CD4-positive, alpha-beta T cell (primary cell): ENCODE results near the gene COMMD3. TPM values are rescaled to one million over a fixed set of nuclear protein-coding genes. Genes with fewer than 3 reads are reported as not detected.

Experiments
- ATAC-seq: fragments of 200-7000 bp; cut with Tn5 transposase; one replicate; pipeline ENCODE4 v1.10.0; 2022; ENCODE audit warnings: mild to moderate bottlenecking; ENCODE audit not compliant: poor library complexity
- CTCF ChIA-PET: fragments of 350-600 bp; sonication (Branson Sonifier 250); formaldehyde crosslinking; loops from one replicate; lab custom pipeline; 2021; ENCODE audit warnings: antibody characterized with exemption, inconsistent platforms; lab: Charles Lee
- POLR2A ChIA-PET: fragments of 350-600 bp; sonication (Branson Sonifier 250); formaldehyde crosslinking; loops from one replicate; lab custom pipeline; 2021; ENCODE audit warnings: antibody characterized with exemption, inconsistent platforms; lab: Charles Lee
- DNase-seq, 14 experiments: peaks; one replicate each; pipeline ENCODE4 v3.0.0-alpha.2; 2013 to 2020; ENCODE audit warnings: mixed read lengths in 2 of 14
- H3K27ac ChIP-seq, 2 donors: one replicate each; pipeline versions ENCODE4 v1.5.1 to v1.7.0; 2013; ENCODE audit warnings: low read length in 2 of 2, low read depth in 1 of 2, mild to moderate bottlenecking in 1 of 2
- H3K27me3 ChIP-seq, 2 experiments: 1 replicate in 1 of 2; 2 replicates in 1 of 2; pipeline versions ENCODE4 v1.6.1 to v1.7.0; 2013; ENCODE audit warnings: low read length in 2 of 2, control low read depth in 1 of 2, mild to moderate bottlenecking in 1 of 2, moderate library complexity in 1 of 2; ENCODE audit not compliant: insufficient read depth in 2 of 2, control insufficient read depth in 1 of 2
- H3K36me3 ChIP-seq: one replicate; pipeline ENCODE4 v1.6.1; 2013; ENCODE audit warnings: low read length, control low read depth; ENCODE audit not compliant: insufficient read depth
- H3K4me1 ChIP-seq: one replicate; pipeline ENCODE4 v1.6.1; 2013; ENCODE audit warnings: low read length, control low read depth; ENCODE audit not compliant: insufficient read depth
- H3K4me3 ChIP-seq: one replicate; pipeline ENCODE4 v1.5.1; 2013; ENCODE audit warnings: mild to moderate bottlenecking, low read length, moderate library complexity
- H3K9me3 ChIP-seq, 2 experiments: 1 replicate in 1 of 2; 2 replicates in 1 of 2; pipeline versions ENCODE4 v1.6.1 to v1.7.0; 2013; ENCODE audit warnings: low read length in 2 of 2, mild to moderate bottlenecking in 2 of 2, control low read depth in 1 of 2, moderate library complexity in 1 of 2; ENCODE audit not compliant: control insufficient read depth in 1 of 2, insufficient read depth in 1 of 2
- H3K27ac Mint-ChIP-seq: one replicate; pipeline ENCODE4 v1.8.0; 2020; ENCODE audit warnings: mixed read lengths
- H3K27me3 Mint-ChIP-seq: one replicate; pipeline ENCODE4 v1.8.0; 2021; ENCODE audit warnings: mixed read lengths
- H3K36me3 Mint-ChIP-seq: one replicate; pipeline ENCODE4 v1.8.0; 2021; ENCODE audit warnings: low read depth, mixed read lengths
- H3K4me1 Mint-ChIP-seq: one replicate; pipeline ENCODE4 v1.8.0; 2021; ENCODE audit warnings: low read depth, mixed read lengths
- H3K4me3 Mint-ChIP-seq: one replicate; pipeline ENCODE4 v1.8.0; 2020; ENCODE audit warnings: mild to moderate bottlenecking, mixed read lengths
- H3K9me3 Mint-ChIP-seq: one replicate; pipeline ENCODE4 v1.8.0; 2020; ENCODE audit warnings: mixed read lengths
- CTCF ChIP-seq: fragments of 200-600 bp; IDR thresholded peaks from one replicate; pipeline ENCODE4 v1.8.0; 2022; ENCODE audit warnings: antibody characterized with exemption, mild to moderate bottlenecking
- intact Hi-C, 2 experiments: fragments of 100-400 bp; cut with DNase I in 1 of 2; cut with micrococcal nuclease in 1 of 2; formaldehyde crosslinking; loops; one replicate each; pipeline versions ENCODE4 v1.15.1 to v1.9.0; 2023 to 2025; cut with DNase I, micrococcal nuclease
- total RNA-seq, 174 experiments: library from RNA in 2 of 174; stranded (reverse) in 2 of 174; gene quantifications; one replicate each; pipeline ENCODE4 v1.2.3 and lab custom pipeline; 2021 to 2026

Gene COMMD3
- total RNA-seq, 2 experiments from 2014 or later: 43.2 to 51.0 TPM

- CTCF ChIA-PET: no interaction called here
- TF ChIP-seq CTCF: no peak
Measured at GRCh38 chr10:22364407-22365140, 48.4 kb downstream of the COMMD3 start.

GRCh38 chr10:22365233-22365632, 49.0 kb downstream of the COMMD3 start:
- no peak for DNase-seq
- H3K27ac ChIP-seq: no peak overlapping the region
- H3K9me3 ChIP-seq: no peaks in the 10 kb centered on the region
- Mint-ChIP-seq H3K4me1 (peaks cover 8% of the 10 kb centered on the region), H3K27ac (no peak overlapping the region), H3K36me3 (no peaks in the 10 kb centered on the region), H3K27me3 (no peaks in the 10 kb centered on the region), H3K4me3 (no peak overlapping the region), H3K9me3 (no peaks in the 10 kb centered on the region)
- H3K4me3 ChIP-seq: no peak overlapping the region
- no peaks in the 10 kb centered on the region for H3K4me1 ChIP-seq
- peaks cover 0 to 6% of the 10 kb centered on the region in 2 experiments for H3K27me3 ChIP-seq
- no peak for ATAC-seq
- ChIA-PET CTCF (interaction anchor here (0.6 kb wide), 1 partner anchor 10 kb away, joined by 5 read pairs; no protein-coding TSS in a partner anchor), POLR2A (no interaction called here)
- intact Hi-C loops: no loop called here
- TF ChIP-seq CTCF: no peak
- no peaks in the 10 kb centered on the region for H3K36me3 ChIP-seq

More at GRCh38 chr10:22364407-22365140, 48.4 kb downstream of the COMMD3 start:
- peaks cover 4% of the 10 kb centered on the region for H3K27me3 Mint-ChIP-seq
- H3K9me3 Mint-ChIP-seq: no peaks in the 10 kb centered on the region
- H3K4me1 Mint-ChIP-seq: peaks cover 2% of the 10 kb centered on the region
- no peaks in the 10 kb centered on the region for H3K9me3 ChIP-seq
- POLR2A ChIA-PET: no interaction called here
- intact Hi-C loops: no loop called here
- H3K4me3 ChIP-seq: no peak overlapping the region
- H3K36me3 ChIP-seq: no peaks in the 10 kb centered on the region
- H3K27ac Mint-ChIP-seq: no peak overlapping the region
- no peak for ATAC-seq
- peaks cover 0 to 6% of the 10 kb centered on the region in 2 experiments for H3K27me3 ChIP-seq
- H3K36me3 Mint-ChIP-seq: no peaks in the 10 kb centered on the region
- H3K4me1 ChIP-seq: no peaks in the 10 kb centered on the region
- no peak overlapping the region for H3K27ac ChIP-seq
- H3K4me3 Mint-ChIP-seq: no peak overlapping the region
- no peak for DNase-seq

GRCh38 chr10:22365644-22366434, 49.7 kb downstream of the COMMD3 start:
- Histone ChIP-seq H3K9me3 (no peaks in the 10 kb centered on the region), H3K27me3 (peaks cover 0 to 6% of the 10 kb centered on the region in 2 experiments), H3K4me3 (no peak overlapping the region), H3K27ac (no peak overlapping the region), H3K4me1 (no peaks in the 10 kb centered on the region), H3K36me3 (no peaks in the 10 kb centered on the region)
- no peak for ATAC-seq
- ChIA-PET POLR2A (interaction anchor here (1.4 kb wide), 1 partner anchor 44 kb away, joined by 3 read pairs; the partner anchor contains the start of gene BMI1), CTCF (interaction anchor here (0.6 kb wide), 2 partner anchors 9 kb away, joined by 3 to 5 read pairs; no protein-coding TSS in a partner anchor)
- no peak for DNase-seq
- intact Hi-C loops: no loop called here
- Mint-ChIP-seq H3K4me3 (no peak overlapping the region), H3K9me3 (no peaks in the 10 kb centered on the region), H3K4me1 (peaks cover 12% of the 10 kb centered on the region), H3K27me3 (no peaks in the 10 kb centered on the region), H3K27ac (no peak overlapping the region), H3K36me3 (no peaks in the 10 kb centered on the region)
- TF ChIP-seq CTCF: no peak
